GM19099 (cell line): ENCODE data around the gene MRPS9.

ENCODE experiments used
- POLR2A ChIP-seq: IDR thresholded peaks from 3 replicates; pipeline ENCODE4 v1.6.1; 2011; ENCODE audit warnings: low read depth; ENCODE audit not compliant: insufficient read length; ENCODE audit errors: extremely low read depth

Gene MRPS9

GRCh38 chr2:105102001-105102400 is 64.1 kb downstream of the MRPS9 start:
- no peak for TF ChIP-seq POLR2A

DNA sequence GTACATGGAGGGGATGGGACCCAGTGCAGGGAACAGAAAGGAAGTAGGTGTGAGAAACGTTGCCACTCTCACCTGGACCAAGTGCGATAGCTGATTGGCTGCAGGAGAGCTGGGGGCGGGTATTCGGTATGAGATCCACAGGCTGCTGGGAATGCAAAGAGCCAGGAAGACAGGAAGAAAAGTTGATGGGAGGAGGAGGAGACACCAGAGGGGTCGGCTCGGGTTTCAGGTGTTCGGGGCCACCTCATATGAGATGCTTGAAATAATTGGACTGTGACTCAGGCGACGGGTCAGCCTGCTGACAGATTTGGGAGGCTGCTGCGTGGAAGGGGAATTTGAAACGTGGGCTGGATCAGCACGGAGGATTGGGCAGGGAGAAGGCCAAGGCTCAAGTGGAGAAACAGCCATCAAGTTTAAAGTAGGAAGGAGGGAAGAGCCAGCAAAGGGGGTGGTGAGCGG is 65.1 kb downstream of the MRPS9 start:
- TF ChIP-seq POLR2A = no peak

DNA sequence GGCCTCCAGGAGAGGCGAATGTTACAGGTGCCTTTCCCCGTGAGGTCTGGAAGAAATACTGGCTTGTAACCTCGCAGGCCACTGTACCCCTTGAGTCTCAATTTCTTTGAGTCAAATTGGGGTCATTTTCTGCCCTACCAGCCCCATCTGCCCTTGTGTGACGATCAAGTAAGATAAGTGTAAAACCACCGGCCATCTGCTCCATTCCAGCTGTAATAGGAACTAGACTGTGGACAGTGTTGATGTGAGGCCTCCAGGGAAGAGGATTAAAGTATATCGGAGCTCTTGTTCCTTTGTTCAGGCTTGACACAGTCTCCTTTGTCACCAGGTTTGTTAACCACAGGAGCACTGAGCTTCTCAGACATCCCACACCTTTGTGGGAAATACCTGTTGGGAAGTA is 65.6 kb downstream of the MRPS9 start:
- TF ChIP-seq POLR2A = no peak

DNA sequence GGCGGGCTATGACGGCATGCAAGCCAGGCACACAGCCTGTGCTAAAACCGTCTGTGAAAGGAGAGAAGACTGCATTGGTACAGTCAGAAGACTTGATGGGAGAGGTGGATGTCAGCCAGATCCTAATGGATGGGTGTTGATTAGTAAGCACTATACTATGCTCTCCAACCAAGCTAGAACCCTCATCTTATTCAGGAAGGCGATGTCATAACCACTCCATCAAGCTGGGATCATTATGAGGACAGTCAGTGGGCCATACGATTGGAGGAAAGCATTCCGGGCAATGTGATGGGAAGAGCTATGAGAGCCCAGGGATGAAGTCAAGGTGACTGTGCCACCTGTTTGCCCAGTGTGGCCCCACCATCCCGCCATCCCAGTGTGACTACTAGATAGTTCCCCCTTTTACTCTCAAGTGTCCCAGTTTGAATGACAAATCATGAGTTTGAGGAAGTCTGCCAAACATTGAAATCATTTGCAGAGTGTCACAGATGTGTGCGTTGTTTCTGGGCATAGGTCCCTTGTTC is 66.4 kb downstream of the MRPS9 start:
- no peak for TF ChIP-seq POLR2A

DNA sequence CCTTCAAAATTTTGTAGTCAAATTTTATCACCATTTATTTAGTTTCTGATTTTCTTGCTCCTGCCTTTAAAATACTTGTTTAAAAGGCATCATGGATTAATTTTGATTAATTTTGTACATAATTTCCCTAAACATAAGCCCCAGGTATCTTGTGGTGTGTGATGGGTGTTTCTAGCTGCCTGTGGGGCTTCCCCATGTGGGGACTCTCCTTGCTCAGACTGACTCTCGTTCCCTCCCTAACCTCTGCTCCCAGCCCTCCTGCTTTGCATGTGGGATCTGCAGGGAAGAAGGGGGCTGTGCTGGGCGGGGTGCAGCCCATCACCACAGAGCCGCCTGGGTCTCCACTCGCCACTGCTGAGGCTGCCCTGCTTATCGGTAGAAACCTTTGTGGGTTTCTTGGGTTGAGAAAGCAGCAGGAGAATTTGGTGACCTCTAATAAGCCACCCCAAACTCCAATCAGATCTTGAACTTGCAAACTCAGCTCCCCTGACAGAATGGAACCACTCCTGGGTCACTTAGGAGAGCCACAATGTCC is 72.5 kb downstream of the MRPS9 start:
- no peak for TF ChIP-seq POLR2A

- TF ChIP-seq POLR2A = no peak
These were observed 73.7 kb downstream of the MRPS9 start for GRCh38 chr2:105111365-105112150.

GRCh38 chr2:105112345-105112744 is 74.5 kb downstream of the MRPS9 start:
- no peak for TF ChIP-seq POLR2A

DNA sequence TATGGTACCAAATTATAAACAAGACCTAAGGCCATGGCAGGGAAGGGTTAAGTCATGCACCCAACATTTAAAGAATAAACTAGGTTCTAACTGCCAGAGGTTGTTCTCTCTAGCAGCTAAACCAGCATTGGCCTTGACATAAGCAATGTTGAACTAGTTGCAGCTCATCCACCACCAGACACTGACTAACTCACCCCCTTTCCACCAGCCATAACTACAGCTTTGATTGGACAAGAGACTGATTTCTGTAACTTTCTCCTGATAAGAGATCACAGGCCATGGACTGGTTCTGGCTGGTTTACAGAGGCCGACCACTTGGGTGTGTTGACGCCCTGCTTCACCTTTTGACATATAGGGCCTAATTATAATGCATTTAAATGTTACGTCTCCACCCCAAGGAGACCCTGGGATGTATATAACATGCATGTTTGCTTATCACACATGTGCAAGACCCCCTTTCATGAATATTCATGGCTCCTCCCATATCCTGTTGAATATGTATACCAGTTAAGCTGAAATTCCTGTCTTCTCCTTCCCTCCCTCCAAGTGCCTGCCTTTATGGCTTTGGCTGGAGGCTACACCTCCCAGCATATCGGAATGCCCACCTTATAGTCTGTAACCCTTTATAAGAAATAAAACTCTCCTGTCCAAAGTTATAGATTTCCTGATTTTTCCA is 75.9 kb downstream of the MRPS9 start:
- TF ChIP-seq POLR2A = no peak

DNA sequence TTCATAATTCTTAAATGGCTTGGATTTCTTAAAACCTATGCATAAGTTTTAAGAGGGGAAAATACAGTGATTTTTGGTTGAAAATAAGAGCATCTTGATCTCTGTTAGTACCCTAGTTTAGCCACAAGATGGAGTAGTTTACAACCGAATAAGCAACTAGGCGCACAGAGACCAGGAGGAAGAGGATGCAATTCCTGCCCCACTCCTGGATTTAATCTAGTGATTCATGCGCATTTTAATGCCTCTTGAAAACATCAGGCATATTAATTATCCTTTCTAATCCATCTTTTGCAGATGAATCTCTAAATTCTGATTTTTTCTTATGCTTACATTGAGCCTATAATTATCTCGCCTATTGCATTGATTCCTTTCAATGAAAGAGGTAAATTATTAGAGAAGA is 76.7 kb downstream of the MRPS9 start:
- no peak for TF ChIP-seq POLR2A

GRCh38 chr2:105116348-105116747 is 78.5 kb downstream of the MRPS9 start:
- no peak for TF ChIP-seq POLR2A

GRCh38 chr2:105117565-105117964 is 79.7 kb downstream of the MRPS9 start:
- TF ChIP-seq POLR2A = no peak

DNA sequence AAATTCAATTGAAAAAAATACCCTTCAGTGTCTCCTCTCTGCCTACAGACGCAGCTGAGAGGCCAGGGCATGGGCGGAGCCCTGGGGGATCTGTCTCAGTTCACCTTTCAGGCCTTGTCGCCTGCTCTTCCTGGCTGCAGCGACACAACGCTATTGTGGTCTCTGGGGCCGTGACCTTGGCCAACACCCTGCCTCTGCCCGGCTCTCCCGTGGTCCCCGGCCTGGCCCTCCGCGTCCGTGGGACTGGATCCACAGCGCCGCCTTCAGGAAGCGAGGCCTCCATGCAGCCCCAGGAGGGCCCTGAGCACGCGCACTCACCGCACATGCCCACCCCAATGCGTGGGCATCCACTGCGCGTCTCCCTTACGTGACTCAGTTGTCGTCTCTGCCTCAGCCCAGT is 81.1 kb downstream of the MRPS9 start:
- TF ChIP-seq POLR2A = no peak

GRCh38 chr2:105121434-105121833 is 83.6 kb downstream of the MRPS9 start:
- TF ChIP-seq POLR2A = no peak

GRCh38 chr2:105125428-105125827 is 87.6 kb downstream of the MRPS9 start:
- no peak for TF ChIP-seq POLR2A

DNA sequence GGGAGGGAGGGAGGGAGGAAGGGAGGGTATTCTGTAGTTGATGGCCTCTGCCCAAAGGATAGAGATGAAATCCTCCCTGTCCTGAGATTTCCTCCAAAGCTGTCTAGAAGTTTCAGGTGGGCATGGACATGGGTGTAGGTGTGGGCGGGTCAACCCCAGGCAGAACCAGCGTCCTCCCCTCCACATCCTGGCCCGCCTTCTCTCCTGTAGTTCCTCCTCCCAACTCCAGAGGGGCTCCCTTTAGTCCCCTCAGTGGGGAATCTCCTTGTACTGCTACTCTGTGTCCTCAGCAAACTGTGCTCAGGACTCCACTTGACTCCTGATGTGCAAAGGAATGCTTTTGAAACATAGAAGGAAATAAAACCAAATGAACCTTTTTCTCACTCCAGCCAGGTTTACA is 88.1 kb downstream of the MRPS9 start:
- no peak for TF ChIP-seq POLR2A

GRCh38 chr2:105126336-105126735 is 88.5 kb downstream of the MRPS9 start:
- TF ChIP-seq POLR2A = no peak

- no peak for TF ChIP-seq POLR2A
These were observed 89.5 kb downstream of the MRPS9 start for GRCh38 chr2:105127289-105127915.
